Measurements from ENCODE around the gene OCIAD1. TPM values are rescaled to one million over a fixed set of nuclear protein-coding genes. Genes with fewer than 3 reads are reported as not detected.
A peak's percentile ranks its signal among the peaks of the same experiment; 100 is the strongest.
"Not testable (repeated sequence)": the region's sequence is repeated elsewhere in the genome, so short reads cannot be mapped to it uniquely, and the experiment has no call there.

Gene OCIAD1
- total RNA-seq, 3 donors from 2014 or later (not counting 1 experiment from before 2014, with no cell fraction given) = 91.4 to 117 (median 93.7) TPM

DNA sequence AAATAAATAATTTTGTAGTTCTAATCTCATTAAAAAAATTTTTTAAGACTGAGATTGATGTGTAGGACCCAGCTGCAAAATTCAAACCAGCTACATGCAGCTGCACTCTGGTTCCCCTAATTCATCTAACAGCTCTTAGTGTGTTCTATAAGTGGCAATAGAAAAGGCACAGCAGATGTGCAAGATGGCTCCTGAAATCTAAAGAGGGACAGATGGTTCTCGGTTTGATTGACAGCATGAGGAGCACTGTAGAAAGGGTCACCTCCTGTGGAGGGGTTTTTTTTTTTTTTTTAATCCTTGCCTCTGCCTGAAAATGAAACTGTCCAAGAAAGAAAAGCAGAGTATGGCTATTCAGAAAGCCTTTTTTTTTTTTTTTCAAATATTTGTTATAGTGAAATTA lies 16.9 kb upstream of the OCIAD1 start:
- H3K4me1 Mint-ChIP-seq = peaks cover 0 to 6% of the 10 kb centered on the region in 2 donors
- no peaks in the 10 kb centered on the region for H3K9me3 ChIP-seq (ENCODE audit: control insufficient read depth, insufficient read depth, low read length)
- peaks cover 7 to 10% of the 10 kb centered on the region in 2 donors for H3K27me3 Mint-ChIP-seq (ENCODE audit: low read depth in 2 of 2)
- TF ChIP-seq, protein P1, sequence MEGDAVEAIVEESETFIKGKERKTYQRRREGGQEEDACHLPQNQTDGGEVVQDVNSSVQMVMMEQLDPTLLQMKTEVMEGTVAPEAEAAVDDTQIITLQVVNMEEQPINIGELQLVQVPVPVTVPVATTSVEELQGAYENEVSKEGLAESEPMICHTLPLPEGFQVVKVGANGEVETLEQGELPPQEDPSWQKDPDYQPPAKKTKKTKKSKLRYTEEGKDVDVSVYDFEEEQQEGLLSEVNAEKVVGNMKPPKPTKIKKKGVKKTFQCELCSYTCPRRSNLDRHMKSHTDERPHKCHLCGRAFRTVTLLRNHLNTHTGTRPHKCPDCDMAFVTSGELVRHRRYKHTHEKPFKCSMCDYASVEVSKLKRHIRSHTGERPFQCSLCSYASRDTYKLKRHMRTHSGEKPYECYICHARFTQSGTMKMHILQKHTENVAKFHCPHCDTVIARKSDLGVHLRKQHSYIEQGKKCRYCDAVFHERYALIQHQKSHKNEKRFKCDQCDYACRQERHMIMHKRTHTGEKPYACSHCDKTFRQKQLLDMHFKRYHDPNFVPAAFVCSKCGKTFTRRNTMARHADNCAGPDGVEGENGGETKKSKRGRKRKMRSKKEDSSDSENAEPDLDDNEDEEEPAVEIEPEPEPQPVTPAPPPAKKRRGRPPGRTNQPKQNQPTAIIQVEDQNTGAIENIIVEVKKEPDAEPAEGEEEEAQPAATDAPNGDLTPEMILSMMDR (IDR thresholded peaks at IDR 0.05) = no peak
- 36% methylated on average over 1 of the region's 1 CpG for WGBS (ENCODE audit: insufficient coverage)
- H3K4me3 ChIP-seq (ENCODE audit: low read length) = no peak overlapping the region
- no peak for DNase-seq
- intact Hi-C loops (cut with micrococcal nuclease) = no loop called here
- H3K9me3 Mint-ChIP-seq = no peaks in the 10 kb centered on the region
- no peaks in the 10 kb centered on the region for H3K36me3 ChIP-seq (ENCODE audit: control insufficient read depth, insufficient read depth, low read length)
- no peaks in the 10 kb centered on the region for H3K36me3 Mint-ChIP-seq
- H3K4me1 ChIP-seq (ENCODE audit: control insufficient read depth, insufficient read depth, low read length) = no peaks in the 10 kb centered on the region
- no peak overlapping the region for H3K4me3 Mint-ChIP-seq
- no peak for ATAC-seq
- no peak overlapping the region for H3K27ac ChIP-seq (ENCODE audit: low read length)
- H3K27me3 ChIP-seq (ENCODE audit: control insufficient read depth, insufficient read depth, low read length) = no peaks in the 10 kb centered on the region
- H3K27ac Mint-ChIP-seq = no peak overlapping the region

DNA sequence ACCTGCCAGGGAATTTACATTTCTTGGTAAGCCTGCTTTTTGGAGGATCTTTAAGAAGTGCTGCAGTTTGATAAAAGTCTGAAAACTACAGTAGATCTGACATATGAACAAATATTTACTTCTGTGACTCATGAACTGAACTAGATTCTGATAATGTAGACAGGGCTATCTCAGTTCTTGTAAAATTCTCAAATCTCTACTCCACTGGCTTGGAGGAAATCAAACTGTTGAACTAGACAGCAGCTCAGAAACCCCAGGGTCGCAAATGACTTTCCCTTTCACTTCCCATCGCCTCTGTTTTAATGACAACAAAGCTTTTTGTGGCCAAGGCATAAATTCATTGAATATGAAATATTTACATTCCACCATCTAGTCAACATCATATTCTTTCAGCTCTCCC lies 15.4 kb upstream of the OCIAD1 start:
- 0% methylated on average over 2 of the region's 2 CpGs for WGBS (ENCODE audit: insufficient coverage)
- Mint-ChIP-seq H3K27me3 (ENCODE audit: low read depth in 2 of 2) (peaks cover 18 to 24% of the 10 kb centered on the region in 2 donors), H3K4me1 (peaks cover 0 to 6% of the 10 kb centered on the region in 2 donors), H3K36me3 (no peaks in the 10 kb centered on the region), H3K4me3 (no peak overlapping the region), H3K27ac (no peak overlapping the region), H3K9me3 (no peaks in the 10 kb centered on the region)
- ATAC-seq = no peak
- peak in 1 of 2 donors; percentile 6 for DNase-seq
- Histone ChIP-seq H3K4me1 (ENCODE audit: control insufficient read depth, insufficient read depth, low read length) (no peaks in the 10 kb centered on the region), H3K27me3 (ENCODE audit: control insufficient read depth, insufficient read depth, low read length) (no peaks in the 10 kb centered on the region), H3K27ac (ENCODE audit: low read length) (no peak overlapping the region), H3K9me3 (ENCODE audit: control insufficient read depth, insufficient read depth, low read length) (no peaks in the 10 kb centered on the region), H3K4me3 (ENCODE audit: low read length) (no peak overlapping the region), H3K36me3 (ENCODE audit: control insufficient read depth, insufficient read depth, low read length) (no peaks in the 10 kb centered on the region)
- intact Hi-C loops (cut with micrococcal nuclease) = no loop called here
- TF ChIP-seq, protein P1 (IDR thresholded peaks at IDR 0.05) = no peak

DNA sequence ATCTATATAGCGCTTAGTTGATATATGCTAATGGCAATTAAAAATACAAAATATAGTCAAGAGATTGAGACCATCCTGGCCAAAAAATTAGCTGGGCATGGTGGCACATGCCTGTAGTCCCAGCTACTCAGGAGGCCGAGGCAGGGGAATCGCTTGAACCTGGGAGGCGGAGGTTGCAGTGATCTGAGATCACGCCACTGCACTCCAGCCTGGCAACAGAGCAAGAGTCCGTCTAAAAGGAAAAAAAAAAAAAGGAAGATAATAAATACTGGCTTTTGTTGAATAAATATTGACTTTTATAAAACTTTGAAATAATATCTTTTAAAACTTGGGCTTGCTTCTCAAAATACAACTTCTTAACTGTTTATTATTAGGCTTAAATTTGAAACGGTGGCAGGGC lies 14.6 kb upstream of the OCIAD1 start:
- H3K27me3 Mint-ChIP-seq (ENCODE audit: low read depth in 2 of 2) = peaks cover 18 to 27% of the 10 kb centered on the region in 2 donors
- ATAC-seq; H3K9me3 ChIP-seq (ENCODE audit: control insufficient read depth, insufficient read depth, low read length); H3K4me3 ChIP-seq (ENCODE audit: low read length); H3K9me3 Mint-ChIP-seq; intact Hi-C loops (cut with micrococcal nuclease); H3K4me1 ChIP-seq (ENCODE audit: control insufficient read depth, insufficient read depth, low read length); H3K36me3 Mint-ChIP-seq; H3K4me3 Mint-ChIP-seq; H3K36me3 ChIP-seq (ENCODE audit: control insufficient read depth, insufficient read depth, low read length); H3K27me3 ChIP-seq (ENCODE audit: control insufficient read depth, insufficient read depth, low read length); H3K27ac Mint-ChIP-seq; H3K27ac ChIP-seq (ENCODE audit: low read length); H3K4me1 Mint-ChIP-seq; DNase-seq: not testable (repeated sequence)
- WGBS (ENCODE audit: insufficient coverage) = 97% methylated on average over 7 of the region's 7 CpGs

DNA sequence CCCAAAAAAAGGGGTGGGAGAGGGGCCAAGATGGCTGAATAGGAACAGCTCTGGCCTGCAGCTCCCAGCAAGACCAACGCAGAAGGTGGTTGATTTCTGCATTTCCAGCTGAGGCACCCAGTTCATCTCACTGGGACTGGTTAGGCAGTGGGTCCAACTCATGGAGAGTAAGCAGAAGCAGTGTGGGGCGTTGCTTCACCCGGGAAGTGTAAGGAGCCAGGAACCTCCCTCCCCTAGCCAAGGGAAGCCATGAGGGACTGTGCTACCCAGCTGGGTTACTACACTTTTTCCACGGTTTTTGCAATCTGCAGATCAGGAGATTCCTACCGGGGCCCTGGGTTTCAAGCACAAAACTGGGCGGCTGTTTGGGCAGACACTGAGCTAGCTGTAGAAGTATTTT lies 13.9 kb upstream of the OCIAD1 start:
- Mint-ChIP-seq H3K27me3 (ENCODE audit: low read depth in 2 of 2) (peaks cover 18 to 30% of the 10 kb centered on the region in 2 donors), H3K36me3 (no peaks in the 10 kb centered on the region), H3K9me3 (no peaks in the 10 kb centered on the region), H3K4me1 (peaks cover 0 to 6% of the 10 kb centered on the region in 2 donors), H3K27ac (no peak overlapping the region), H3K4me3 (no peak overlapping the region)
- no peaks in the 10 kb centered on the region for H3K27me3 ChIP-seq (ENCODE audit: control insufficient read depth, insufficient read depth, low read length)
- DNase-seq (no peak), ATAC-seq (no peak)
- intact Hi-C loops (cut with micrococcal nuclease) = no loop called here
- 92% methylated on average over 6 of the region's 6 CpGs for WGBS (ENCODE audit: insufficient coverage)
- TF ChIP-seq, protein P1 (IDR thresholded peaks at IDR 0.05) = no peak
- H3K9me3 ChIP-seq (ENCODE audit: control insufficient read depth, insufficient read depth, low read length) = no peaks in the 10 kb centered on the region
- H3K4me3 ChIP-seq (ENCODE audit: low read length) = no peak overlapping the region
- H3K36me3 ChIP-seq (ENCODE audit: control insufficient read depth, insufficient read depth, low read length) = no peaks in the 10 kb centered on the region
- no peaks in the 10 kb centered on the region for H3K4me1 ChIP-seq (ENCODE audit: control insufficient read depth, insufficient read depth, low read length)
- no peak overlapping the region for H3K27ac ChIP-seq (ENCODE audit: low read length)

DNA sequence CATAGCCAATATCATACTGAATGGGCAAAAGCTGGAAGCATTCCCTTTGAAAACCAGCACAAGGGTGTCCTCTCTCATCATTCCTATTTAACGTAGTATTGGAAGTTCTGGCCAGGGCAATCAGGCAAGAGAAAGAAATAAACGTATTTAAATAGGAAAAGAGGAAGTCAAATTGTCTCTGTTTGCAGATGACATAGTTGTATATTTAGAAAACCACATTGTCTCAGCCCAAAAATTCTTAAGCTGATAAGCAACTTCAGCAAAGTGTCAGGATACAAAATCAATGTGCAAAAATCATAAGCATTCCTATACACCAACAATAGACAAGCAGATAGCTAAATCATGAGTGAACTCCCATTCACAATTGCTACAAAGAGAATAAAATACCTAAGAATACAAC lies 9.5 kb upstream of the OCIAD1 start:
- H3K4me3 Mint-ChIP-seq; H3K27me3 ChIP-seq (ENCODE audit: control insufficient read depth, insufficient read depth, low read length); H3K4me1 ChIP-seq (ENCODE audit: control insufficient read depth, insufficient read depth, low read length); H3K27ac ChIP-seq (ENCODE audit: low read length); H3K36me3 ChIP-seq (ENCODE audit: control insufficient read depth, insufficient read depth, low read length); H3K9me3 ChIP-seq (ENCODE audit: control insufficient read depth, insufficient read depth, low read length); ATAC-seq; H3K4me1 Mint-ChIP-seq; H3K27ac Mint-ChIP-seq; H3K9me3 Mint-ChIP-seq; intact Hi-C loops (cut with micrococcal nuclease); DNase-seq; H3K4me3 ChIP-seq (ENCODE audit: low read length); H3K36me3 Mint-ChIP-seq: not testable (repeated sequence)
- peaks cover 21 to 34% of the 10 kb centered on the region in 2 donors for H3K27me3 Mint-ChIP-seq (ENCODE audit: low read depth in 2 of 2)
- WGBS (ENCODE audit: insufficient coverage) = no CpG with 5 or more reads among the region's 2 CpGs
